K562 (cell line): ENCODE results near the gene NUDT22. TPM values are rescaled to one million over a fixed set of nuclear protein-coding genes. Genes with fewer than 3 reads are reported as not detected.

ENCODE experiments used
- BHLHE40 ChIP-seq: IDR thresholded peaks from 2 replicates; pipeline ENCODE4 v1.6.1; 2011; ENCODE audit warnings: low read length, improper control_type of control experiment
- CHCHD3 ChIP-seq: fragments of 250-450 bp; sonication (Bioruptor Pico); IDR thresholded peaks from 2 replicates; pipeline ENCODE4 v2.1.2; 2022; ENCODE audit warnings: mild to moderate bottlenecking
- FOXA1 ChIP-seq: fragments of 450-650 bp; IDR thresholded peaks from 2 replicates; pipeline ENCODE4 v1.6.1; 2016; ENCODE audit warnings: mild to moderate bottlenecking, borderline replicate concordance
- HCFC1 ChIP-seq: IDR thresholded peaks from 2 replicates; pipeline ENCODE4 v1.6.1; 2012; ENCODE audit warnings: low read depth, low read length, improper control_type of control experiment
- HIVEP1 ChIP-seq: fragments of 250-450 bp; sonication (Bioruptor Pico); IDR thresholded peaks from 2 replicates; pipeline ENCODE4 v1.4.0; 2020; ENCODE audit warnings: mild to moderate bottlenecking
- MCM3 ChIP-seq: fragments of 450-650 bp; IDR thresholded peaks from 2 replicates; pipeline ENCODE4 v1.6.1; 2016
- MIER1 ChIP-seq: fragments of 450-650 bp; IDR thresholded peaks from 2 replicates; pipeline ENCODE4 v1.6.1; 2016; ENCODE audit warnings: antibody characterized with exemption, mild to moderate bottlenecking, low read depth
- PHTF2 ChIP-seq: fragments of 250-450 bp; sonication (Bioruptor Pico); IDR thresholded peaks from 2 replicates; pipeline ENCODE4 v1.5.0; 2021; ENCODE audit warnings: mild to moderate bottlenecking
- SUPT5H ChIP-seq: fragments of 450-650 bp; IDR thresholded peaks from 2 replicates; pipeline ENCODE4 v1.6.1; 2016
- TEAD1 ChIP-seq, 2 experiments: fragments of 450-650 bp in 1 of 2; sonication (generic) in 1 of 2; formaldehyde crosslinking; IDR thresholded peaks; 2 replicates each; pipeline versions ENCODE4 v1.4.0 to v1.8.0; 2020 to 2022; ENCODE audit warnings: mild to moderate bottlenecking in 2 of 2, missing genetic modification reagents in 1 of 2
- ZNF133 ChIP-seq: fragments of 250-450 bp; sonication (Bioruptor Pico); IDR thresholded peaks from 2 replicates; pipeline ENCODE4 v1.4.0; 2020; ENCODE audit warnings: mild to moderate bottlenecking
- ZNF165 ChIP-seq: fragments of 250-450 bp; sonication (Bioruptor Pico); IDR thresholded peaks from 2 replicates; pipeline ENCODE4 v1.4.0; 2020; ENCODE audit warnings: borderline replicate concordance
- ZNF431 ChIP-seq: sonication (generic); formaldehyde crosslinking; IDR thresholded peaks from 2 replicates; pipeline ENCODE4 v1.8.0; 2022; ENCODE audit warnings: mild to moderate bottlenecking, missing genetic modification reagents
- ZNF696 ChIP-seq: fragments of 250-450 bp; sonication (Bioruptor Pico); conservative IDR thresholded peaks from 2 replicates; pipeline ENCODE4 v1.4.0; 2020; ENCODE audit warnings: mild to moderate bottlenecking, moderate library complexity
- ZNF778 ChIP-seq: fragments of 450-650 bp; formaldehyde crosslinking; IDR thresholded peaks from 2 replicates; pipeline ENCODE4 v1.4.0; 2020; ENCODE audit warnings: mild to moderate bottlenecking, moderate library complexity
- polyA plus RNA-seq, 8 experiments: library from polyadenylated mRNA; depleted of rRNA in 4 of 8; stranded (reverse) in 5 of 8; unstranded in 3 of 8; fragments of >200 nt; fragmentation: Nextera tagmentation in 2 of 8; fragmentation: Illumina TruSeq in 1 of 8; extraction: Ambion mirVana in 2 of 8; extraction: Trizol in 1 of 8; gene quantifications; 2 replicates each; pipeline versions ENCODE4 v1.2.1 to v1.2.3, GENCODE V29; 2011 to 2014; ENCODE audit warnings: inconsistent platforms in 1 of 8, missing spikeins in 1 of 8
- total RNA-seq, 7 experiments: library from RNA; depleted of rRNA in 6 of 7; stranded (reverse); fragments of >200 nt in 6 of 7; fragmentation: Illumina TruSeq in 2 of 7; extraction: Trizol in 2 of 7; gene quantifications; 2 replicates each; pipeline versions ENCODE4 v1.2.1 to v1.2.3, GENCODE V29; 2011 to 2021; ENCODE audit warnings: low replicate concordance in 1 of 7
- TF ChIP-seq, protein P1 (sequence below): fragments of 450-650 bp; IDR thresholded peaks from 2 replicates; pipeline ENCODE4 v1.6.1; 2016; ENCODE audit warnings: mild to moderate bottlenecking, moderate library complexity
- TF ChIP-seq, protein P2 (sequence below): fragments of 250-450 bp; sonication (Bioruptor Pico); IDR thresholded peaks from 2 replicates; pipeline ENCODE4 v1.5.0; 2022; ENCODE audit warnings: mild to moderate bottlenecking

Gene NUDT22
- total and polyA plus RNA-seq, 9 of the 15 experiments (the other 6 are each of a cell fraction or from before 2014, with no cell fraction given) = 6.3 to 92.6 (median 37.4) TPM

DNA sequence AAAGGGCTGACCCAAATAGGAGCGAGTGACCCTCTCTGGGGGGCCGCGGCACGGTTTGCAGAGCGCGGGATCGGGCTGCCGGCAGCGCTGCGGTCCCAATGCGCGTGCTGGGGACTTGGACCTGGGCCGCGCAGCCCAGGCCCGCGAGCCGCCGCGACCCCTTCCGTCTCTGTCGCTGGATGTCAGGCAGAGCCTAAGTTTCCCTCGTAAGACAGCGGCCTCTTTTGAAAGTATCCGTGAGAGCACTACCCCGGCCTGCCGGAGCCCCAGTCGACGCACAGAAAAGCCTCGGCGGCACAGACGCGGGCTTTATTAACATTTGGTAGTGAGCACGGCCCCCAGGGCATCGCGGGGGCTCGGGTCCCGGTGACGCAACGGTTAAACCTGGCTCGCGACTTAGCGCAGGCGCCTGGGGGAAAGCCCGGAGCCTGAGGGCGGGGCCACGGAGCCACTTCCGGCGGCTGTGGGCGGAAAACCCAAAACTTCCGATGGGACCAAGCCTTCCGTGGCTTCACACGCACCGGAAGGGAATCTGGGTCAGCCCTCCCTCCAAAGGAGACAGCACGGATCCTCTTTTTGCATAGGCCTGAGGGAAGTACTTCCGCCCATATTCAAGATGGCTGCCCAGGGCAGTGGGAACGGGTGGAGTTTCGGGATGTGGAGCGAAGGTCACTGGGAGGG, 43.6 kb downstream of the NUDT22 start (continued):
- TF ChIP-seq ZNF133 (CRISPR knock-in tag) = 0 out of 2 replicates have a peak, but pooled peaks have one; percentile 47
- peak; percentile 44; the same call in 1 of the 2 replicates for TF ChIP-seq CHCHD3 (CRISPR knock-in tag)
- TF ChIP-seq BHLHE40 = no peak
- no peak for TF ChIP-seq HIVEP1 (CRISPR knock-in tag)
- TF ChIP-seq PHTF2 (CRISPR knock-in tag) = no peak
- 0 out of 4 replicates have a peak, but pooled peaks of 1 of the 2 experiments have one; percentile 10 for TF ChIP-seq TEAD1 (CRISPR knock-in tag; IDR thresholded peaks at IDR 0.05)
- no peak for TF ChIP-seq MCM3
- TF ChIP-seq, protein P1, sequence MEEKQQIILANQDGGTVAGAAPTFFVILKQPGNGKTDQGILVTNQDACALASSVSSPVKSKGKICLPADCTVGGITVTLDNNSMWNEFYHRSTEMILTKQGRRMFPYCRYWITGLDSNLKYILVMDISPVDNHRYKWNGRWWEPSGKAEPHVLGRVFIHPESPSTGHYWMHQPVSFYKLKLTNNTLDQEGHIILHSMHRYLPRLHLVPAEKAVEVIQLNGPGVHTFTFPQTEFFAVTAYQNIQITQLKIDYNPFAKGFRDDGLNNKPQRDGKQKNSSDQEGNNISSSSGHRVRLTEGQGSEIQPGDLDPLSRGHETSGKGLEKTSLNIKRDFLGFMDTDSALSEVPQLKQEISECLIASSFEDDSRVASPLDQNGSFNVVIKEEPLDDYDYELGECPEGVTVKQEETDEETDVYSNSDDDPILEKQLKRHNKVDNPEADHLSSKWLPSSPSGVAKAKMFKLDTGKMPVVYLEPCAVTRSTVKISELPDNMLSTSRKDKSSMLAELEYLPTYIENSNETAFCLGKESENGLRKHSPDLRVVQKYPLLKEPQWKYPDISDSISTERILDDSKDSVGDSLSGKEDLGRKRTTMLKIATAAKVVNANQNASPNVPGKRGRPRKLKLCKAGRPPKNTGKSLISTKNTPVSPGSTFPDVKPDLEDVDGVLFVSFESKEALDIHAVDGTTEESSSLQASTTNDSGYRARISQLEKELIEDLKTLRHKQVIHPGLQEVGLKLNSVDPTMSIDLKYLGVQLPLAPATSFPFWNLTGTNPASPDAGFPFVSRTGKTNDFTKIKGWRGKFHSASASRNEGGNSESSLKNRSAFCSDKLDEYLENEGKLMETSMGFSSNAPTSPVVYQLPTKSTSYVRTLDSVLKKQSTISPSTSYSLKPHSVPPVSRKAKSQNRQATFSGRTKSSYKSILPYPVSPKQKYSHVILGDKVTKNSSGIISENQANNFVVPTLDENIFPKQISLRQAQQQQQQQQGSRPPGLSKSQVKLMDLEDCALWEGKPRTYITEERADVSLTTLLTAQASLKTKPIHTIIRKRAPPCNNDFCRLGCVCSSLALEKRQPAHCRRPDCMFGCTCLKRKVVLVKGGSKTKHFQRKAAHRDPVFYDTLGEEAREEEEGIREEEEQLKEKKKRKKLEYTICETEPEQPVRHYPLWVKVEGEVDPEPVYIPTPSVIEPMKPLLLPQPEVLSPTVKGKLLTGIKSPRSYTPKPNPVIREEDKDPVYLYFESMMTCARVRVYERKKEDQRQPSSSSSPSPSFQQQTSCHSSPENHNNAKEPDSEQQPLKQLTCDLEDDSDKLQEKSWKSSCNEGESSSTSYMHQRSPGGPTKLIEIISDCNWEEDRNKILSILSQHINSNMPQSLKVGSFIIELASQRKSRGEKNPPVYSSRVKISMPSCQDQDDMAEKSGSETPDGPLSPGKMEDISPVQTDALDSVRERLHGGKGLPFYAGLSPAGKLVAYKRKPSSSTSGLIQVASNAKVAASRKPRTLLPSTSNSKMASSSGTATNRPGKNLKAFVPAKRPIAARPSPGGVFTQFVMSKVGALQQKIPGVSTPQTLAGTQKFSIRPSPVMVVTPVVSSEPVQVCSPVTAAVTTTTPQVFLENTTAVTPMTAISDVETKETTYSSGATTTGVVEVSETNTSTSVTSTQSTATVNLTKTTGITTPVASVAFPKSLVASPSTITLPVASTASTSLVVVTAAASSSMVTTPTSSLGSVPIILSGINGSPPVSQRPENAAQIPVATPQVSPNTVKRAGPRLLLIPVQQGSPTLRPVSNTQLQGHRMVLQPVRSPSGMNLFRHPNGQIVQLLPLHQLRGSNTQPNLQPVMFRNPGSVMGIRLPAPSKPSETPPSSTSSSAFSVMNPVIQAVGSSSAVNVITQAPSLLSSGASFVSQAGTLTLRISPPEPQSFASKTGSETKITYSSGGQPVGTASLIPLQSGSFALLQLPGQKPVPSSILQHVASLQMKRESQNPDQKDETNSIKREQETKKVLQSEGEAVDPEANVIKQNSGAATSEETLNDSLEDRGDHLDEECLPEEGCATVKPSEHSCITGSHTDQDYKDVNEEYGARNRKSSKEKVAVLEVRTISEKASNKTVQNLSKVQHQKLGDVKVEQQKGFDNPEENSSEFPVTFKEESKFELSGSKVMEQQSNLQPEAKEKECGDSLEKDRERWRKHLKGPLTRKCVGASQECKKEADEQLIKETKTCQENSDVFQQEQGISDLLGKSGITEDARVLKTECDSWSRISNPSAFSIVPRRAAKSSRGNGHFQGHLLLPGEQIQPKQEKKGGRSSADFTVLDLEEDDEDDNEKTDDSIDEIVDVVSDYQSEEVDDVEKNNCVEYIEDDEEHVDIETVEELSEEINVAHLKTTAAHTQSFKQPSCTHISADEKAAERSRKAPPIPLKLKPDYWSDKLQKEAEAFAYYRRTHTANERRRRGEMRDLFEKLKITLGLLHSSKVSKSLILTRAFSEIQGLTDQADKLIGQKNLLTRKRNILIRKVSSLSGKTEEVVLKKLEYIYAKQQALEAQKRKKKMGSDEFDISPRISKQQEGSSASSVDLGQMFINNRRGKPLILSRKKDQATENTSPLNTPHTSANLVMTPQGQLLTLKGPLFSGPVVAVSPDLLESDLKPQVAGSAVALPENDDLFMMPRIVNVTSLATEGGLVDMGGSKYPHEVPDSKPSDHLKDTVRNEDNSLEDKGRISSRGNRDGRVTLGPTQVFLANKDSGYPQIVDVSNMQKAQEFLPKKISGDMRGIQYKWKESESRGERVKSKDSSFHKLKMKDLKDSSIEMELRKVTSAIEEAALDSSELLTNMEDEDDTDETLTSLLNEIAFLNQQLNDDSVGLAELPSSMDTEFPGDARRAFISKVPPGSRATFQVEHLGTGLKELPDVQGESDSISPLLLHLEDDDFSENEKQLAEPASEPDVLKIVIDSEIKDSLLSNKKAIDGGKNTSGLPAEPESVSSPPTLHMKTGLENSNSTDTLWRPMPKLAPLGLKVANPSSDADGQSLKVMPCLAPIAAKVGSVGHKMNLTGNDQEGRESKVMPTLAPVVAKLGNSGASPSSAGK = peak; percentile 58
- no peak for TF ChIP-seq FOXA1
- TF ChIP-seq ZNF778 (CRISPR knock-in tag) = no peak
- no peak; the same call in 1 of the 2 replicates for TF ChIP-seq ZNF696
- no peak for TF ChIP-seq ZNF431
- TF ChIP-seq ZNF165 (CRISPR knock-in tag) = no peak
- TF ChIP-seq HCFC1 = peak; percentile 94
- peak; percentile 26 for TF ChIP-seq SUPT5H
- TF ChIP-seq MIER1 = no peak
- TF ChIP-seq, protein P2, sequence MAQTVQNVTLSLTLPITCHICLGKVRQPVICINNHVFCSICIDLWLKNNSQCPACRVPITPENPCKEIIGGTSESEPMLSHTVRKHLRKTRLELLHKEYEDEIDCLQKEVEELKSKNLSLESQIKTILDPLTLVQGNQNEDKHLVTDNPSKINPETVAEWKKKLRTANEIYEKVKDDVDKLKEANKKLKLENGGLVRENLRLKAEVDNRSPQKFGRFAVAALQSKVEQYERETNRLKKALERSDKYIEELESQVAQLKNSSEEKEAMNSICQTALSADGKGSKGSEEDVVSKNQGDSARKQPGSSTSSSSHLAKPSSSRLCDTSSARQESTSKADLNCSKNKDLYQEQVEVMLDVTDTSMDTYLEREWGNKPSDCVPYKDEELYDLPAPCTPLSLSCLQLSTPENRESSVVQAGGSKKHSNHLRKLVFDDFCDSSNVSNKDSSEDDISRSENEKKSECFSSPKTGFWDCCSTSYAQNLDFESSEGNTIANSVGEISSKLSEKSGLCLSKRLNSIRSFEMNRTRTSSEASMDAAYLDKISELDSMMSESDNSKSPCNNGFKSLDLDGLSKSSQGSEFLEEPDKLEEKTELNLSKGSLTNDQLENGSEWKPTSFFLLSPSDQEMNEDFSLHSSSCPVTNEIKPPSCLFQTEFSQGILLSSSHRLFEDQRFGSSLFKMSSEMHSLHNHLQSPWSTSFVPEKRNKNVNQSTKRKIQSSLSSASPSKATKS (CRISPR knock-in tag) = no peak
